Stimulated activated CD4-positive, alpha-beta T cell treated with anti-CD3 and anti-CD28 coated beads, Interleukin-2, amount 100 ng/mL, for 24 hours (primary cell): Measurements from ENCODE around the gene CFAP206.
"Not testable (repeated sequence)": the region's sequence is repeated elsewhere in the genome, so short reads cannot be mapped to it uniquely, and the experiment has no call there.

ENCODE experiments used
- DNase-seq, 2 donors: peaks; one replicate each; pipeline ENCODE4 v3.0.0-alpha.2; 2020

Gene CFAP206

GRCh38 chr6:87421576-87421975 lies 13.8 kb downstream of the CFAP206 start:
- no peak for DNase-seq

GRCh38 chr6:87426789-87427188 lies 19.0 kb downstream of the CFAP206 start:
- no peak for DNase-seq

- DNase-seq, result no peak
These were observed 22.7 kb downstream of the CFAP206 start for GRCh38 chr6:87430499-87430898.

DNA sequence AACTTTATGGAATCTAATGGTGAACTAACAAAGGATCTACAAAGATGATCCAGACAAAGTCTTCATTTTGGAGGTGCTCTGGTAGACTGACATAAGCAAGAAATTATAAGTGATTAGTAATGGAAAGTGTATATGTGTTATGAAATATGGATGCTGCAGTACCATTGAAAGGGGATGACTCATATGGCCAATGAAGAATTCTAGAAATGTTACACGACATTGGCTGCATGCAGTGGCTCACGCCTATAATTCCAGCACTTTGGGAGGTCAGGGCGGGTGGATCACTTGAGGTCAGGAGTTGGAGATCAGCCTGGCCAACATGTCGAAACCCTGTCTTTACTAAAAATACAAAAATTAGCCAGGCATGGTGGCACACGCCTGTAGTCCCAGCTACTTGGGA lies 23.5 kb downstream of the CFAP206 start:
- no peak for DNase-seq

DNA sequence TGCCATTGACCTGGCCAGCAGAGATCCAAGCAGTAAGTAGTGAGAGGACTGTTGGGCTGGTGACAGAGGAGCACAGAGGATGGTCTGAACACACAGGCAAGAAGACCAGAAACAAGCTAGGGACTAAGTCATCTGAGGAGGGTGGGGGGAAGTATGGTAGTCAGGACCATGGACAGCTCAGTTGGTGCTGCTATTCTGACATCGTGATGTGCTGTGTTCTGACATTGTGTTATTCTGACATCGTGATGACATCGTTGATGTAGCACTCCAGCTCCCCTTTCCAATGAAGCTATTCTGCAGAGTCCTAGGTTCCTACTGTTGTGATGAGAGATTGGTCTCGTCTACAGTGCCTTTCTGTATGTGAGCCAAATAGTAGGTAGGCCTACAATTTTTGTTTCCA lies 28.7 kb downstream of the CFAP206 start:
- peak; percentile 33 to 38 for DNase-seq

DNA sequence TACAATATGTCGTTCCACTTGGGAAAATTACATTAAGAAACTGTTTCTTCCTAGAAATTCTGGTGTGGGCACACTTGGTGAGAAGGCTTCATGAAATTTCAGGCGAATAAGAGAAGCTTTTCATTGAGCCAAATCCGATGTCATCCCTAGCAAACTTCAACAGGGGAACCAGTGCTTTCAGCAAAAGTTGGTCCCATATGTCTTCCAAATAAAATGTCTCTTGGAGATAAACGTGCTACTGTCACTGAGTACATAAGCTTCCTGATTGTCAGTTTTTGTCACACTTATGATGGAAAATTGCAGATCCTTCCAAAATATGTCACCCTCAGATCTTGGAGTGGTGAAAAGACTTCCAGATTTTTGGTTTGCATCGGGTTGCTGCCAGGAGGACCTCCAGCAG lies 33.9 kb downstream of the CFAP206 start:
- no peak for DNase-seq

DNA sequence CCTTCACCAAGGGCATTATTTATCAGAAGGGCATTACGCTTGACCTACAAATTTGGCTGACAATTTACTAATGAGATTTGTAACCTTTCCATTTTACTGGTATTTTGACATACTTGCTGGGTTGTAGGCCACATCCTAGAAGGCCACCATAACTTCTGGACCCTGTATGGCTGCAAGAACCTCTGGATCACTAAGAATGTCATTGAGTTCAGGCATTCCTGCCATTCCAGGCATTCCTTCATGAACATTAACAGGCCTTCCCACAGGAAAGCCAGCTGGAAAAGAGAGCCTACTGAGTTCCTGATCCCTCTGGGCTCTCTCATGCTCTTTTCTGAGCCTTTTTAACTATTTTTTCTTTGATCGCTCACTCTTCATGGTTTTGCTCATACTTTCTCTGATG lies 36.6 kb downstream of the CFAP206 start:
- no peak for DNase-seq

- no peak for DNase-seq
These were observed 57.3 kb downstream of the CFAP206 start for GRCh38 chr6:87465051-87465450.

GRCh38 chr6:87472525-87473418 lies 65.0 kb downstream of the CFAP206 start, which contains the start of gene SLC35A1:
TSS of gene SLC35A1 (plus strand) at chr6:87472974. CDS start at chr6:87473004, 30 bp downstream.
- DNase-seq, result peak; percentile 87

- DNase-seq, result no peak
These were observed 65.7 kb downstream of the CFAP206 start for GRCh38 chr6:87473419-87473903.

DNA sequence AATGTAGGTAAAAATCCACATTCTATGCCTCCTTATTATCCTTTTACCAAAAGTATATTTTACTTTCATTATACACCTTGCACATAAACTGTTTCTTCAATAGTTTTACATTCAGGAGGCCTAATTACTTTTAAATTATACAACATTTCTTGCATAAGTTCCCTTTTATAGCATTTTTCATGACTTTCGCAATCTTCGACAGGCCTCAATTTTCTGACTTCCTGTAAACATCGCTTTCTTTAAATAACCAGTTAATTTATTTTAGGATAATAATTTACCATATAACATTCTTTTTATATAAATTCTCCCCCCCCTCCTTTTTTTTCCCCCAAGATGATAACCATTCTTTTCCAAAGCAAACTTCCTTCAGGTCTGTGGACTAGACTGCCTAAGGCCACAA lies 74.2 kb downstream of the CFAP206 start:
- no peak for DNase-seq

DNA sequence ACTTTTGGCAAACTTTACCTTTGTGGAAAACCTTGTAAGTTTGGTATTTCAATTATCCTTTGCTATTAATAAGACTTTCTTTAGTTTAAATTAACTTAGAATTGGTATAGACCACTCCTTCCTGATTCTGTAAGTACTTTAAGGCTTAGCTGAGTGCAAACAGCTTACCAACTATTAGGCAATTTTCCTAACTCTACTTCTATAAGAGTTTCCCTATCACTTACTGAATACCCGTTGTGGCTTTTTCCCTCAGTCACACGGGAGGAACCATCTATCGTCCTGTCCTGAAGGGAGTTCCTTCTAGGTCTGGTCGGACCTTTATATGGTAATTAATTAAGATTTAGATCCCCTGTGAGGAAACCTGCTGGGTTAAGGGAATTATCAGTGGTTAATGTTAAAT lies 74.6 kb downstream of the CFAP206 start:
- DNase-seq, result no peak

- DNase-seq, result peak in 1 of 2 donors; percentile 12
These were observed 76.2 kb downstream of the CFAP206 start for GRCh38 chr6:87483929-87484328.

DNA sequence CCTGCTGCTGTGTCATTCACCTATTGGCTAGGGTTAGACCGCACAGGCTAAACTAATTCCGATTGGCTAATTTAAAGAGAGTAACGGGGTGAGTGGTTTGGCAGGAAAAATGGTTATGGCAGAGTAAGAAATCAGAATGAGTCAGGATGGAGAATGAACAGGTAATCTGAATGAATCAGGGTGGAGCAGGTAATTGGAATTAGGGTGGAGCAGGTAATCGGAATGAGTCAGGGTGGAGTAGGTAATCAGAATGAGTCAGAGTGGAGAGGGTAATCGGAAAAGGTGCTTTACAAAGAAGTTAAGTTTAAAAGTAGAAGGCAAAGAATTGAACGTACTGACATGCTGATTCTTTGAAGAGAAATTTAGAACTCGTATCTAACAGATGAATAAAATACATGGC lies 76.7 kb downstream of the CFAP206 start:
- DNase-seq, result no peak

DNA sequence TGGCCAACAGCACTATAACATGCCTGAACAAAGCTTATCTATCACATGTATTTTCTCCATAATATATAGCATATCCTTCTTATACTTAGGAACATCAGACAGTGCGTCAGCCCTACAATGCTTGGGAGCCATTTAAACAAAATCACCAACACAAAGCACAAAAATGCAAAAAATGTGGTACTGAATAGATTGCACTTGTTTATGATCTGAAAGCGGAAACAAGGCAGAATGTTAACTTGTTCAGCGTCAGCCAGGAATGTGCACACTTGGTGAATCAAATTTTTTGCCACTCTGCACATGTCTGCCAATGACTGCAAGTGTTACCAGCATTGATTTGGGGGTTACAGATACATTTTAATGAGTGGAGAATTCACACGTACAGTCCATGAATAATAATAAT lies 79.8 kb downstream of the CFAP206 start:
- DNase-seq, result no peak

GRCh38 chr6:87489326-87489725 lies 81.6 kb downstream of the CFAP206 start:
- not testable (repeated sequence) for DNase-seq

- DNase-seq, result no peak
These were observed 87.1 kb downstream of the CFAP206 start for GRCh38 chr6:87494761-87495422.

DNA sequence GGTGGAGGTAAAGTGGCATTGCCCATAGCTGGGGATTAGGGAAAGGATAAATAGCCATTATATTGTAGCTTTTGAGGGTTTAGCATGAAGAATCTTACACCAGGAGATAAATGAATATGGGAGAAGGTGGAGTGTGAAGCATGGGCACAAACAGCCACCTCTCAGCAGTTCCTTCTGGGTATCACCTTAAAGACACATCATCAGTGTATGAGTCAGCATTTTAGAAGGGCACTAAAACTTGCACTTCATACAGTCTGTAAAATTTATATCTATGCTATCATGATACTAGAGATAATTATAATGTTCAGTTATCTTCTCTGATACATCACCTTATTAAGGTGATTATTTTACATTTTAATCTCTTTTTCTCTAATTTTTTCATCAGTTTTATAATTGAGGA lies 90.3 kb downstream of the CFAP206 start:
- no peak for DNase-seq

DNA sequence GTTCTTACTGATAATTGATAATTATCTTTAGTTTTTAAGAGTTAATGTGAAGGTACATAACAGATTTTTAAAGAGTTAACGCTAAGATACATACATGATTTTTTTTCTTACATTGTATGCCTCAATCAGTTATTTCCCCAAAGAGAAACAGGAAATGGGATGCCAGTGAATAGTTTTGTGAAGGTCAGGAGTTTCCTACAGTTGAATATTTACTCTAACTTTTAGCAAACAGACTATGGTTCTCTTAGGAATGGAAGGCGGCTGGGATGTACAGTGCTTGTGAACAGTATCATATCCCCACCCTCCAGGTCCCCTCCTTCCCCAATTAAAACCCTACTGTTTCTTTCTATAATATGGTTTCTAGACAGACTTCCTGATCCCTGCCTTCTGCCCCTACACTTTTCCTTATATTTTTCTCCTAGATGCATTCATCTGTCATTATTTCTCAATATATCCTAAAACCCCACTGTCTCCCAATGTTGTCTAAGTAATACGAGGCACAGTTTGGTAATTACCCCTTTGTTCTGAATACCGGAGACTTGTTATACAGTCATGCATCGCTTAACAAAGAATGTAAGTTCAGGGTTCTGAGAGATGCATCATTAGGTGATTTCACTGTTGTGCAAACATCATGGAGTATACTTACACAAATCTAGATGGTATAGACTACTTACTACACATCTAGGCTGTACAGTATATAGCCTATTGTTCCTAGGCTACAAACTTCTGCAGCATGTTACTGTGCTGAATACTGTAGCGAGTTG lies 94.2 kb downstream of the CFAP206 start:
- DNase-seq, result no peak

DNA sequence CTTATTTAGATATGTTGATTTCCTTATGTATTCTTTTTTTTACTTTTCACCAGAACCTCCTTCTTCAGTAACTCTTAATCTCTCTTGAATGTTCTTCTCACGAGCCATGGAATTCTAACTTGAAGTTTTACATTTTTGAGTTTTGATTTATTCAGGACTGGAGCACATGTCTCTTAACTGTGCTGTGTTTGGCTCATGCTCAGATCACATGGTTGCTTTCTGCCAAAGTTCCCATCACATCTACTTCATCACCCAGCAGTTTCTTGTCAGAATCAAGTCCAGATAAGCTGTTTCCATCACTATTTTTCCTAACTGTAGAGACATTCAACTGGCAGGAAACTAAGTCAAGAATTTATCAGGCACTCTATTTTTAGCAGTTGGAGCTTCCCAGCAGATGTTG lies 96.7 kb downstream of the CFAP206 start:
- no peak for DNase-seq
